SK-N-MC (cell line): ENCODE measurements around the gene MPZL2.

Source experiments
- EZH2 ChIP-seq: fragments of 200-600 bp; sonication (generic); IDR thresholded peaks from one replicate; pipeline ENCODE4 v1.6.1; 2017; ENCODE audit warnings: antibody characterized with exemption
- FOXP2 ChIP-seq: optimal IDR thresholded peaks from 2 replicates; pipeline ENCODE3; 2011; ENCODE audit warnings: mild to moderate bottlenecking, moderate library complexity; ENCODE audit not compliant: insufficient read depth; ENCODE audit errors: extremely low read length, control extremely low read depth
- POLR2AphosphoS5 ChIP-seq: IDR thresholded peaks from 2 replicates; pipeline ENCODE4 v1.6.1; 2012; ENCODE audit warnings: mild to moderate bottlenecking, low read depth, low read length, borderline replicate concordance

DNA sequence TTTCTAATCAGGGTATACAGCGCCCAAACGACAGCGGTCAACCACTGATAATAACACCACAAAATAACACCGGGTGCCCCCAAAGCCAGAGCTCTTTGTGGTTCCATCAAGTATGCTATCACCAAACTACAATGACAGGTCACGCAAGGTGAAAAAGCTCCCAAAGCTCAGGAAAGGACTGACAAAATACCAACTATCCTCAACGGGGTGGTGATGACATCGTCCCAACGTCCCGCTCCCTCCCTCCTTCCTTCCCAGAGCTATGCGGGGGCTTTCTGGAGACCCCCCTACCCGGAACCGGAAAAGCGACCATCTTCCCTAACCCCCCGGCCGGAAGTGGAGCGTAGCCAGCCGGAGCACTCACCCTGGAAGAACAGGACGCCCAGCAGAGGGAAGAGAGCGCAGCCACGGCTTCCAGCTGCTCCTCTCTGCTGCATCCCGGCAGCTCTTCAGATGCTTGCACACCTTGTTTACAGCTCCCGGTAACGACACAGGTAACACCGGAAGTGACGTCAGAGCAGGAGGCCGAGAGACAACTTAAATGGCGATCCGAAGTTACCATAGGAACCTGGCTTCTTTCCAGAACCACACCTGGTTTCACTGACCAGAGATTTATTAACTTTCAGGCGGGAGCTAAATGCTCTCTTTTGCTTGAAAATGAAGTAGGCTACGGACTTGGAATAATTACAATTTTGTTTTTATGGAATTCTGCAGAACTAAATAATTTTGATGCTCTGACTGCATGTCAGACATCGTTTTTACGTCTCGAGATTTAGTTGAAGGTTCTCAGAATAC, 12.0 kb downstream of the MPZL2 start, which contains the start of gene MPZL3:
- TF ChIP-seq EZH2 (no peak), POLR2AphosphoS5 (peak; percentile 41; the same call in 1 of the 2 replicates), FOXP2 (no peak)
